SK-N-SH (cell line): ENCODE measurements around the gene C10orf90.

Experiments
- CTCF ChIP-seq: fragments of 200-600 bp; sonication (generic); IDR thresholded peaks from 2 replicates; pipeline ENCODE4 v1.6.1; 2017; ENCODE audit warnings: antibody characterized with exemption, mild to moderate bottlenecking, moderate library complexity
- ELF1 ChIP-seq: IDR thresholded peaks from 2 replicates; pipeline ENCODE4 v1.4.0; 2012
- EZH2phosphoT487 ChIP-seq: fragments of 200-600 bp; sonication (generic); IDR thresholded peaks from 2 replicates; pipeline ENCODE4 v1.6.1; 2017; ENCODE audit warnings: low read depth, mixed run types, mild to moderate bottlenecking, antibody characterized with exemption, moderate library complexity, borderline replicate concordance
- GATA2 ChIP-seq: sonication (generic); formaldehyde crosslinking; IDR thresholded peaks from 2 replicates; pipeline ENCODE4 v1.5.0; 2020; ENCODE audit warnings: mild to moderate bottlenecking, missing genetic modification reagents
- JUND ChIP-seq: IDR thresholded peaks from 2 replicates; pipeline ENCODE4 v1.4.0; 2012
- REST ChIP-seq: IDR thresholded peaks from 2 replicates; pipeline ENCODE4 v1.6.1; 2012; ENCODE audit warnings: mild to moderate bottlenecking, low read depth, low read length, moderate library complexity
- SIN3A ChIP-seq: IDR thresholded peaks from 2 replicates; pipeline ENCODE4 v1.6.1; 2012; ENCODE audit warnings: low read depth, mild to moderate bottlenecking, low read length, moderate library complexity, borderline replicate concordance
- USF1 ChIP-seq: IDR thresholded peaks from 2 replicates; pipeline ENCODE4 v1.4.0; 2012; ENCODE audit warnings: low read depth, borderline replicate concordance
- YY1 ChIP-seq: IDR thresholded peaks from 2 replicates; pipeline ENCODE4 v1.4.0; 2012; ENCODE audit warnings: low read depth, mild to moderate bottlenecking
- TF ChIP-seq, protein P1 (sequence below): IDR thresholded peaks from 2 replicates; pipeline ENCODE4 v1.4.0; 2012; ENCODE audit warnings: low read depth
- TF ChIP-seq, protein P2 (sequence below): IDR thresholded peaks from 2 replicates; pipeline ENCODE4 v1.4.0; 2012; ENCODE audit warnings: low read depth, borderline replicate concordance

DNA sequence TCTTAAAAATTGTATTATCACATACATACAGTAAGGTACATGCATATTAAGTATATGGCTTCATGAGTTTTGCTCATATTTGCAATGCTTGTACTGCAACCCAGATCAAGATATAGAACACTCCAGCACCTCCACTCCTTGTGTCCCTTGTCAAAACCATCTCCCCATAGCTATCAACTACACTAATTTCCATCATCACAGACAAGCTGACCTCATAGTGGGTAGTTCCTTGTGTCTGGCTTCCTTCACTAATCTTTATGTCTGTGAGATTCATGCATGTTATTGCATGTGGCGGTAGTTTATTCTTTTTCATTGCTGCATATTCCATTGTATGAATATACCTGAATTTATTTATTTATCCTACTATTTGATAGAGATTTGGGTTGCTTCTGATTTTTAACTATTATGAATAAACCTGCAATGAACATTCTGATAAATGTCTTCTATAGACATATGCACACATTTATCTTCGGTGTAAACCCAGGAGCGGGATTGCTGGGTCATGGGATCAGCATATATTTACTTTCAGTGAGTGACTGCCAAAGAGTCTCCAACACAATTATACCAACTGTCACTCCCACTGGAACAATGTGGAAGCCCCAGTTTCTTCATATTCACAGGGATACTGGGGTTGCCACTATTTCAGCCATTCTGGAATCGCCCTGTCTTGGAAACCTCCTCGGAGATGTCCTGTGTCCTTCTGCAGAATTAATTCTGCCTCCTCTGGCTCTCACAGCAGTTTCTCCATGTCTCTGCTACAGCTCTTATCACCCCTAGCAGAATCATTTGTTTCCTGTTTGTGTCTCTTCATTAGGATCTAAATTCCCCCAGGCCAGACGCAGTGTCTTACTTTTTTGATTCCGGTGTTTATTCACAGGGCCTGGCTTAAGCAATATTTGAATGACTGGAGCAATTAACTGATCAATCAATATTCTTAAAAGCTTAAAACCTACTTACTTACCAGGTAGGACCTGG, 267.5 kb downstream of the C10orf90 start:
- TF ChIP-seq JUND, result no peak
- TF ChIP-seq, protein P1, sequence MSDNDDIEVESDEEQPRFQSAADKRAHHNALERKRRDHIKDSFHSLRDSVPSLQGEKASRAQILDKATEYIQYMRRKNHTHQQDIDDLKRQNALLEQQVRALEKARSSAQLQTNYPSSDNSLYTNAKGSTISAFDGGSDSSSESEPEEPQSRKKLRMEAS, result no peak
- no peak for TF ChIP-seq REST
- no peak for TF ChIP-seq CTCF
- TF ChIP-seq ELF1, result no peak
- TF ChIP-seq SIN3A, result no peak
- TF ChIP-seq EZH2phosphoT487, result no peak
- TF ChIP-seq YY1, result no peak
- TF ChIP-seq USF1, result no peak
- TF ChIP-seq, protein P2, sequence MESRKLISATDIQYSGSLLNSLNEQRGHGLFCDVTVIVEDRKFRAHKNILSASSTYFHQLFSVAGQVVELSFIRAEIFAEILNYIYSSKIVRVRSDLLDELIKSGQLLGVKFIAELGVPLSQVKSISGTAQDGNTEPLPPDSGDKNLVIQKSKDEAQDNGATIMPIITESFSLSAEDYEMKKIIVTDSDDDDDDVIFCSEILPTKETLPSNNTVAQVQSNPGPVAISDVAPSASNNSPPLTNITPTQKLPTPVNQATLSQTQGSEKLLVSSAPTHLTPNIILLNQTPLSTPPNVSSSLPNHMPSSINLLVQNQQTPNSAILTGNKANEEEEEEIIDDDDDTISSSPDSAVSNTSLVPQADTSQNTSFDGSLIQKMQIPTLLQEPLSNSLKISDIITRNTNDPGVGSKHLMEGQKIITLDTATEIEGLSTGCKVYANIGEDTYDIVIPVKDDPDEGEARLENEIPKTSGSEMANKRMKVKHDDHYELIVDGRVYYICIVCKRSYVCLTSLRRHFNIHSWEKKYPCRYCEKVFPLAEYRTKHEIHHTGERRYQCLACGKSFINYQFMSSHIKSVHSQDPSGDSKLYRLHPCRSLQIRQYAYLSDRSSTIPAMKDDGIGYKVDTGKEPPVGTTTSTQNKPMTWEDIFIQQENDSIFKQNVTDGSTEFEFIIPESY, result no peak
- no peak for TF ChIP-seq GATA2 (CRISPR knock-in tag)
